ENCODE results near the gene ZNF747.

The ZNF747 gene

DNA sequence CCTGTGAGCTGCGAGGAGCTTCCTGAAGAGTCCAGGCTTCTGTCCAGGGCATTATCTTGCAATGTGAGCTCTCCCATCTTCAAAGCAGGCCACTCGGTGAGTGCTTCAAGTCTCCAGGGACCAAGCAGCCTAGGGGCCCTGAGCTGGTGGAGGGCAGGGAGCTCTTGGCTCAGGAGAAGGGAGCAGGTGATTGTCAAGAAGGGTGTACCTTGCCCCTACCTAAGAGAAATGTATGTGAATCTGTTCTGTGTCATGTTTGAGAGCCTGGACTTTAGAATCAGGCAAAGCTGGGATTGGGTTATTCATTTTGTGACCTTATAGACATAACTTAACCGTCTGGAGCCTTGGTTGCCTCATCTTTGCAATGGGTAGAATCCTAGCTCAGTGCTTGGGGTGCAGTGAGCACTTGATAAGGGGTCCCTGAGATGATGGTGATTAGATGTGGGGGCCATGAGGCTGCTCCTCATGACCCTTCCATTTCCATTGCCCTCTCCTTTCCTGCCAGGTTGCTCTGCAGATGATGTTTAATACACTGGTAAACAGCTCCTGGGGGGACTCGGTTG is 24.2 kb downstream of the ZNF747 start:
- DNase-seq, result no peak

DNA sequence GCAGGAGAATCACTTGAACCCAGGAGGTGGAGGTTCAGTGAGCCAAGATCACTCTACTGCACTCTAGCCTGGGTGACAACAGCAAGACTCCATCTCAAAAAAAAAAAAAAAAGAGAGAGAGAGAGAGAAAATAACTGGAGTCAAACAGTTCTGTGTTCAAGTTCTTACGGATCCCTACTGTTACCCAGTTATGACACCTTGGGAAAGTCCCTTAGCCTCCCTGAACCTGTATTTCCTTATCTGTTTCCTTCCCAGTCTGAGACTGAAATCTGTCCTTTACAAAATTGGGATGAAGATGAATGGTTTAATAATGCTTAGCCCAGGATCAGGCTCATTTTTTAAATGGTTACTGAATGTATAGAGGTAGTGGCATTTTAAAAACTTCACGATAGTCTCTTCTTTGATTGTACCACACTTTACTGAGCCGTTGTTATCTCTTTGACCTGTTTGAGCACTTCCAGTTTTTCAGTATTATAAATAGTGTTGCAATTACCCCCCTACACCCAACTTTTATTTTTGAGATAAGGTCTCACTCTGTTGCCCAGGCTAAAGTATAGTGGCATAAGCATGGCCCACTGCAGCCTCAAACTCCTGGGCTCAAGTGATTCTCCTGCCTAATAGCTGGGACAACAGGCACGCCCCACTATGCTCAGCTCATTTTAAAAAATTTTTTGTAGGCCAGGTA is 25.4 kb downstream of the ZNF747 start:
- no peak for DNase-seq

DNA sequence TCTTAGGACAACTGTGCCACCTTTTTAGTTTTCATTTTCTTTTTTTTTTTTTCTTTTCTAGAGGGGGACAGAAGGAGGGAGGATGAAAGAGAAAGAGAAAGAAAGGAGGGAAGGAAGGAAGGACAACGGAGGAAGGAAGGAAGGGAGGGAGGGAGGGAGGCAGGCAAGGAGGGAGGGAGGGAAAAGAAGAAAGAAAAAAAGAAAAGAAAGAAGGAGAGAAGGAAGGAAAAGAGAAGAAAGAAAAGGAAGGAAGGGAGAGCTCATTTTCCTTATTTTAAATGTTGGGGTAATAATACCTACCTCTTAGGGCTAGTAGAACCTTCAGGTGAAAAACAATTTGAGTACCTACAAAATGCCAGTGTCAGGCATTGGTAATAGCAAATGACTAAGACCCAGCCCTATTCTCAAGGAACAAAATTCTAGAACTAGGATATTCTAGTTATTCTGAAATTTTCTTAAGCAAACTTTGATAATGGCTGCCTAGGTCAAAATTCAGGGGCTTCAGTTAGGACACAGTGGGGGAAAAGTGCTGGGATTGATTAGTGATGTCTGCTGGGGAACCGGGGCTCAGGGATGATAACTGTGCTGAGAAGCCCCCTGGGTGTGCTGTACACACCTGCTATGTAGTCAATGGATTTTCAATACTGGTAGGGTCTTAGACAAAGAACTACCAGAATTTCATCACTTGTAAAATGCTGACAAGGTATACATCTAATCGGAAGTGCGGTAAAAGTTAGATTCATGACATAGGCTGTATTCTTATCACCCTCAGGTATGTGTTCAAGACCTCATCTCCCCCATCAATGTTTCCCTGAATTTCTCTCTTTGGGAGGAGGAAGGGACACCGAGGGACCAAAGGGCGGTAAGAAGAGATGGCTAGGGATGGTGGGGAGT is 31.0 kb downstream of the ZNF747 start:
- DNase-seq, result no peak

DNA sequence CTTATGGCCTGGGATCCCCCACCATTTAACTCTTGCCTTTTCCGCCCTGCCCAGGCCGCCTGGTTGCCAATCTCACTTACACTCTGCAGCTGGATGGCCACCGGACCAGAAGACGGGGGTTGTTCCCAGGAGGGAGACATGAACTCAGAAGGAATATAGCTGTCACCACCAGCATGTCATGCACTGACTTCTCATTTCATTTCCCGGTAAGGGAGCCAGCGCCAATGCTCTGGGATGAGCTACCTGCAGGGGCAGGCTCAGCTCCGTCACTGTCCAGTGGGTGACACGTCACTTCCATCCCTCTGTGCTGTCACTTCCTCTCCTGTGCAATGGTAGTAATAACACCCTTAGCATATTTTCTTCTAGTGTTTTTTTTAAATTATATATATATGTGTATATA is 35.4 kb downstream of the ZNF747 start:
- DNase-seq, result no peak

DNA sequence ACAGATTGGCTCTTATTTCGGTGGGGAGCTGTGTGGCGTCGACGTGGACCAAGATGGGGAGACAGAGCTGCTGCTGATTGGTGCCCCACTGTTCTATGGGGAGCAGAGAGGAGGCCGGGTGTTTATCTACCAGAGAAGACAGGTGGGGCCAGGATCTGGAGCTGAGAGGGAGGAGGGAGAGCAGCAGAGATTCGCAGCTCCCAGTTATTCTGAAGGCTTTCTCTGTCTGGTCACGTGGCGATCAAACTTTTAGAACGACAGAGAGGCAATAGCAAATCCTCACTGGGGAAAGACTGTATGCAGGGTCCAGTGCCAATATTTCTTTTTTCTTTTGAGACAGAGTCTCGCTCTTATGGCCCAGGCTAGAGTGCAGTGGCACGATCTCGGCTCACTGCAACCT is 39.9 kb downstream of the ZNF747 start:
- no peak for DNase-seq

DNA sequence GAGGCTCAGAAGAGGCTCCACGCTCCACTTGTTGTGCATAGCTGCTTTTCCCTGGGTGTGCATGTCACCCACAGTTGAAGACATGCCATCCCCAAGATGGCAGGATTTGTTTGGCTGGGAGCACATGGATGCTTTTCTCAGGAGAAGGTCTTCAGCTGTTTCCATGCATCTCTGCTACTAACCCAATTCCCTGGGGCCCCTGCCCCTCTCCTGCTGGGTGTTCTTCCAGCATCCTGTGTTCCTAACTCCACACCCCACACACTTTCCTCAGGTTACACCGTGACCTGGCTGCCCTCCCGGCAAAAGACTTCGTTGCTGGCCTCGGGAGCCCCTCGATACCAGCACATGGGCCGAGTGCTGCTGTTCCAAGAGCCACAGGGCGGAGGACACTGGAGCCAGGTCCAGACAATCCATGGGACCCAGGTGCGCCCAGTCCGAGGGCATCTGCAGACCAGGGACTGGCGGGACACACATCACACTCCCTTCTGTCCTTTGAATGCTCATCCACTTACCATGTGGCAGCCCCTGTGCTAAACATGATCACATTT is 40.6 kb downstream of the ZNF747 start:
- DNase-seq, result no peak

DNA sequence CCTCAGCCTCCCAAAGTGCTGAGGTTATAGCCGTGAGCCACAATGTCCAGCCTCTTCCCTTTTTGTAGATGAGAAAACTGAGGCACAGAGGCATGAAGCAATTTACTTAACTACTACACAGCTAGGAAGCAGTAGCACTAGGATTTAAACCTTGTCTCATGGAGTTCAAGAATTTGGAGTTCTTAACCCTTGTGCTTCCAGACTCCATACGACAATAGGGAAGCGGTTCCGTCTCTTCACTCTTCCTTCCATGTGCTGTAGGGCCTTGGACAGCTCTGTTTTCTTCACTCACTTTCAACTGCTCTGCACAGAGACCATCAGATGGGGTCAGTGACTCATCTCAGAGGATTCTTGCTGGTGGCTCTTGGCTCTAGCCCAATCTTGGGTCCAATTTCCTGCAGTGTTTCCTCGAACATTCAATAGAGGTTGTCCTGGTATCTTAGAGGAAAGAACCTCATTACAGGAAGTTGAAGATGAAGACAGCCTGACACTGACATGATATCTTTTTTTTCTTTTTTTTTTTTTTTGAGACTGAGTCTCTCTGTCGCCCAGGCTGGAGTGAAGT is 42.8 kb downstream of the ZNF747 start:
- no peak for DNase-seq

DNA sequence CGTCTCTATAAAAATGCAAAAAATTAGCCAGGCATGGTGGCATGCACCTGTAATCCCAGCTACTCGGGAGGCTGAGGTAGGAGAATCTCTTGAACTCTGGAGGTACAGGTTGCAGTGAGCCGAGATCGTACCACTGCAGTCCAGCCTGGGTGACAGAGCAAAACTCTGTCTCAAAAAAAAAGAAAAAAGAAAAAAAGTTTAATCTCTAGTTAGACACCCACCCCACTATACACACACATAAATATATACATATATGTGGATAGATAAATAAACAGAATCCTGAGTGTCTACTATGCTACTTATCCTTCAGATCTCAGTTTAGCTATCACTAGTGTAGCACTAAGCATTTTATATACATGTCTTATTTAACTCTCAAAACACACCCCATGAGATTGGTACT is 43.4 kb downstream of the ZNF747 start:
- no peak for DNase-seq

DNA sequence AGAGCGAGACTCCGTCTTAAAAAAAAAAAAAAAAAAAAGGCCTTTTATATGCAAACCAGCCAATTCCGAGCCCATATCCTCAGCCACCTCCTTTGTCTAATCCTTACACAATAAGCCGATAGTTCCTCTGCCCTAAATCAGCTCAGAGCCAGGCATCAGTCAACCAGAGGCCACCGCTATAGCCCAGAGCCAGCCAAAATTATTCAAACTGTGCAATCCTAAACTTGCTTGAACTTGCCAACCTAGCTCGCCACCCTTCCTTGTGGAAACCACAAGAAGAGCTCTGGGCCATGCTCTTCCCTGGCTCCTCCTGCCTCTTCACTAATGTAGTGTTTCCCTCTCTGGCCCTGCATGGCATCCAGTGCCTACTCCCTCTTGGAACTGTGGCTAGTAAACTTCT is 44.4 kb downstream of the ZNF747 start:
- DNase-seq, result no peak

DNA sequence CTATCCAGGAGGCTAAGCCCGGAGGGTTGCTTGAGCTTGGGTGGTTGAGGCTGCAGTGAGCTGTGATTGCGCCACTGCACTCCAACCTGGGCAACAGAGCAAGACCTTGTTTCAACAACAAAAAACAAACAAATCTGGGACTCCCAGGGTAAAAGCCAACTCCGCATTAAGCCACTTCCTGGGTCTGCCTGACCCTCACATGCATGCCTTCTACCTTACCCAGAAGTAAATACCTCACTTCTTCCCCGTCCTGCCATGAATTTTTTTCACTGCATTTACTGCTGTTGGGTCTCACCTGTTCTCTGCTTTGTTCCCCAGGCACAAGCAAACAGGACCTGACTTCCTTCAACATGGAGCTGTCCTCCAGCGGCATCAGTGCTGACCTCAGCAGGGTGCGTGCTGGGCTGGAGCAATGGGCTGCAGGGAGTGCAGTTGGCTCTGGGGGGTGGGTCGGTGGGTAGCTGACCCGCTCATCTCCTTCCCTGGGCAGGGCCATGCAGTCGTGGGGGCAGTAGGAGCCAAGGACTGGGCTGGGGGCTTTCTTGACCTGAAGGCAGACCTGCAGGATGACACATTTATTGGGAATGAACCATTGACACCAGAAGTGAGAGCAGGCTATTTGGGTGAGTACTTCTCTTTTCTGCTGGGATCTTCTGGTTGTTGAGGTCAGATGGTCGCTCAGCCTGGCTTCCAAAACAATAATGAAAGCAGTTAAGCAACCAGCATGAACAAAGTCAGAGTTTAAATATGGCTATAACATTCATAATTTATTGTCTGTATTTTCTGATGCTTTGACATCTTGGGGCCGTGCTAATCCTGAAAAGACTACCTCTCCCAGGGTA is 45.7 kb downstream of the ZNF747 start:
- DNase-seq, result no peak

DNA sequence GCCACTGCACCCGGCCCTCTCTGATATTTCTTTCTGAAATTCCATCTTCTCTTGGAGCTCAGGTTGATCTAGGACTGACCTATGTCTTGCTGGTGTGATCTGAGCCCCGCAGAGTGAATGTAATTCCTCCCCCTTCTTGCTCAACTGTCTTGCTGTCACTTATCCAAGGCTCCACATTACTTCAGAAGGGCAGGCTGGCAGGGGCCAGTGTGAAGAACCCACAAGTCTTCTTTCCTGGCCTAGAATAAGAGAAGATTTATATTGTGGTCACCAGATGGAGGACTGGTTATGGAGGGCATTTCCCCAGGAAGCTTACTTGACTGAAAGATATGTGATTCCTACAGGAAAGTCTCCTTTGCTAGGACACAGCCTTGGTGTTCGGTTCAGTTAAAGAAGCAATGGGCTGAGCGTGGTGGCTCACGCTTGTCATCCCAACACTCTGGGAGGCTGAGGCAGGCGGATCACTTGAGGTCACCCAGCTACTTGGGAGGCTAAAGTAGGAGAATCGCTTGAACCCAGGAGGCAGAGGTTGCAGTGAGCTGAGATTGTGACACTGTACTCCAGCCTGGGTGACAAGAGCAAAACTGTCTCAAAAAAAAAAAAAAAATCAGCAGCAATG is 48.7 kb downstream of the ZNF747 start:
- DNase-seq, result no peak

DNA sequence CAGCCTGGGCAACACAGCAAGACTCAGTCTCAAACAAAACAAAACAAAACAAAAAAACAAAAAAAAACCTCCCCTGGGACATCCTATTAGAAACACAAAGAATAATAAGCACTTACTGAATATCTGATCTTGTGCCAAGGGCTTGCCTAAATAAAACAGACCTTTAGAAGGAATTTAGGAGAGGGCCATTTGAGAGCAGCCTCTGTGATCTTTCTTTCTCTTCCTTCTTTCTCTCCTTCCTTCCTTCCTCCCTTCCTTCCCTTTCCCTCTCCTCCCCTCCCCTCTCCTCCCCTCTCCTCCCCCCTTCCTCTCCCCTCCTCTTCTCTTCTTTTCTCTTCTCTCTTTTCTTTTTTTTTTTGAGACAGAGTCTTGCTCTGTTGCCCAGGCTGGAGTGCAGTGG is 49.8 kb downstream of the ZNF747 start:
- DNase-seq, result no peak

DNA sequence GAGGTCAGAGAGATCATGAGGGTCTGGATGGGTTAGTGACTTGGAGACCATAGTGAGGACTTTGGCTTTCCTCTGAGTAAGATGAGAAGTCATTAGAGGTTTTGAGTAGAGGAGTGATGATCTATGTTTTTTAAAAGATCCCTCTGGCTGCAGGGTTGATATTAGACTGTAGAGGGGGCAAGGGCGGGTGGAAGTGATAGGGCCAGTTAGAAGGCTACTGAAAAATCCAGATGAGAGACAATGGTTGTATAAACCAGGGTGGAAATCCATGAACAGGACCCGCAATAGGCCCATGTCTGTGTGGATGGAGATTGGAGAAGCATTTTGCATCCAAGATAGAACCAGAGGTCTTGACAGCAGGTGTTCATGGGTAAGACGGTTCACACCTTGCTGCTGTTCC is 52.3 kb downstream of the ZNF747 start:
- no peak for DNase-seq

DNA sequence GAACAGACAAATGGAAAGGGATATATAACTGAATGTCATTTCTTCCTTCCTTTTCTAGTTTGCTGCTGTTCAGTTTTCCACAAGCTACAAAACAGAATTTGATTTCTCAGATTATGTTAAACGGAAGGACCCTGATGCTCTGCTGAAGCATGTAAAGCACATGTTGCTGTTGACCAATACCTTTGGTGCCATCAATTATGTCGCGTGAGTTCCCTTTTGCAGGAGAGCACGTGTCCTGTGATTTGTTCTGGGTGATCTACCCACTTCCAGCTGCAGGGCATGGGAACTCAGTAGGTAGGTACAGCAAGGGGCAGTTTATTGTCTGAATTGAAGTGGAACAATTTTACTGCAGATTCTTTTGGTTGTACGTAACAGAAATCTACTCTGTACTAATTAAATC is 53.3 kb downstream of the ZNF747 start:
- DNase-seq, result no peak
